ENCODE measurements around the gene AK8.

The AK8 gene

GRCh38 chr9:132846109-132846917 lies 31.8 kb downstream of the AK8 start:
- no peak for DNase-seq (ENCODE audit: low read depth in 1 of 2, low spot score in 1 of 2)
- in situ Hi-C loops (cut with HindIII; ENCODE audit: low pct_unique_long_range_greater_than_20kb, low sequenced_read_pairs) = no loop called here
- TF ChIP-seq JUND (IDR thresholded peaks at IDR 0.05; ENCODE audit: low read depth) = no peak

DNA sequence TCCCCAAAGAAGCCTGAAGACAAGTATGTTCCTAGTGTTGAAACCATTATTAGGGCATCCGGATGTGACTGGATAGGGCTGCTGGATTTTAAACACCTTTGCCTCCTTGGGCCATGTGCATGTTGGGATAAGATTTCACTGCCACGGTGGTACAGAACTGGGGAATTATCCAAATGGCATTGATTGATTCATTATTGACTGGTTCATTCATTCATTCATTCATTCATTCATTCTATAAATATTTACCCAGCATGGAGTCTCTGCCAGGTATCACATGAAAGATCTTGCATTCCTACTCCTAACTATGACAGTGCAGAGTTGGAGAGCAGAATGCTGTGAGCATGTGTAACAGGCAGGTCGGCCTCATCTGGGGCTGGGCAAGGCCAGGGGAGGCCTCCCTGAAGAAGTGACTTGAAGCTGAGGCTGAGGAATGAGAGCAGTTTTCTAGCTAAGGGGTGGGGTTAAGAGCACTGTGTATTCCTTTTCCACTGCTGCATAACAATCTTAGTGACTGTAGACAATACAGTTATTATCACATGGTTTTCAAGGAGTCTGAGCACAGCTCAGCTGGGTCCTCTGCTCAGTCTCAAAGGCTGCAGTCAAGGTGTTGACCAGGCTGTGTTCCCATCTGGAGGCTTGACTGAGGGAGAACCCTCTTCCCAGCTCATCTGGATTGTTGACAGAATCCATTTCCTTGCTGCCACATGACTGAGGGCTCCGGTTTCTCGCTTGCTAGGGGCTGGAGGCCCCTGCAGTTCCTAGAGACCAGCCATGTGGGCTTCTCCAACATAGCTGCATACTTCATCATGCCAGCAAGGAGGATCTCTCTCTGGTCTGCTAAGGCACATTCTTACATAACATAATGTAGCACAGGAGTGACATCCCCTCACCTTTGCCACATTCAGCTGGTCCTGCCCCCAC lies 35.7 kb downstream of the AK8 start:
- in situ Hi-C loops (cut with HindIII; ENCODE audit: low pct_unique_long_range_greater_than_20kb, low sequenced_read_pairs) = no loop called here
- peak; percentile 49 to 57 for DNase-seq (ENCODE audit: low read depth in 1 of 2, low spot score in 1 of 2)
- no peak for TF ChIP-seq JUND (IDR thresholded peaks at IDR 0.05; ENCODE audit: low read depth)

GRCh38 chr9:132840980-132841379 lies 37.1 kb downstream of the AK8 start:
- in situ Hi-C loops (cut with HindIII; ENCODE audit: low pct_unique_long_range_greater_than_20kb, low sequenced_read_pairs) = no loop called here
- DNase-seq (ENCODE audit: low read depth in 1 of 2, low spot score in 1 of 2) = no peak
- TF ChIP-seq JUND (IDR thresholded peaks at IDR 0.05; ENCODE audit: low read depth) = no peak

DNA sequence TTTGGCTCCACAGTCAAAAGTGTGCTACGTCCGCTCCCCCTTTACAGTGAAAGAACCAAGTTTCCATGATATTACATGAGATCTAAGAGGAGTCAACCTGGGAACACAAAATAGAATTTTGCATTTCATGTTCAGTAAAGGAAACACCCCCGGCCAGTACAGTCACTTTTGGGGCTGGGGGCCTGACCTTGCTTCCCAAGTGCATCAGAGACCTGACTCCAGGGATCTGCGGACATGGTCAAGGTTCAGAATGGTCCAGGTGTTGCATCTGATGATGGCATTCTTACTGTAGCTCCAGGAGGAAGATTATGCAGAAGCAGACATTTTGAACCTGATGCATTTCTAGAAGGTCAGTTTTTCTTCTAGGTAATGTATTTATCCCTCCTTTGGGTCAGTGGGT lies 39.8 kb downstream of the AK8 start:
- in situ Hi-C loops (cut with HindIII; ENCODE audit: low pct_unique_long_range_greater_than_20kb, low sequenced_read_pairs) = no loop called here
- no peak for DNase-seq (ENCODE audit: low read depth in 1 of 2, low spot score in 1 of 2)
- no peak for TF ChIP-seq JUND (IDR thresholded peaks at IDR 0.05; ENCODE audit: low read depth)

DNA sequence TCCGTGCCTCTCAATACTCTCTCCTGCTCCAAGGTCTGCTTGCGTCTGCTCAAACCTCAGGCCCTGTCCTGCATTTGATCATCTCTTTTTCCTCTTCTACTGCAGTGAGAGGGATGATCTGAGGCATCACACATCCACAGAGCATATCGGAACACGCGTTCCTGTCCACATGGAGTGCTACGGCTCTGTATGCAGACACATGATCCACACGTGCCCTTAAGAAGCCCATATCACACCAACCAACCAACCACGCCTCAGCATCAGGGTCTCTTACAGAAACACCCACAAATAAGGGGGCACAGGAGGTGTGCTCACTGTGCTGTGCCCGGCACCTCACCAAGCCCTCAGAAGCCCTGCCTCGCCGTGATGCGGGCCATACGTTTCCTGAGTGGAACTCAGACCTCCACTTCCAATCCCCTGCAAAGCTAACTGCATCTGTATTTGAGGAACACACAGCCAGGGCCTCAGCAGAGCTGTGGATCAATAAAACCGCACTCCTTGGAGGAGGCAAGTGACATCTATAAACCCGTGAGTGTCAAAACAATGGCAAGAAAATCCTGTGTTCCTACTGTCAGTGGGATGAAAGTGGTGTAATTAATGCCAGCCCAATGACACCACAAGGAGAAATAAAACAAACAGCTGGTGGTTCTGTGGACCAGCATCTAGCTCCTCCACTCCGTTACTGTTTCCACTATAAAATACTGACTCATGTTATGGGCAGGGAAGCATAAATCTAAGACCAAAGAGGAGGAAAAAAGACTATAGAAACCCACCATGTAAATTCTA lies 40.4 kb downstream of the AK8 start:
- in situ Hi-C loops (cut with HindIII; ENCODE audit: low pct_unique_long_range_greater_than_20kb, low sequenced_read_pairs) = no loop called here
- DNase-seq (ENCODE audit: low read depth in 1 of 2, low spot score in 1 of 2) = no peak
- TF ChIP-seq JUND (IDR thresholded peaks at IDR 0.05; ENCODE audit: low read depth) = no peak

DNA sequence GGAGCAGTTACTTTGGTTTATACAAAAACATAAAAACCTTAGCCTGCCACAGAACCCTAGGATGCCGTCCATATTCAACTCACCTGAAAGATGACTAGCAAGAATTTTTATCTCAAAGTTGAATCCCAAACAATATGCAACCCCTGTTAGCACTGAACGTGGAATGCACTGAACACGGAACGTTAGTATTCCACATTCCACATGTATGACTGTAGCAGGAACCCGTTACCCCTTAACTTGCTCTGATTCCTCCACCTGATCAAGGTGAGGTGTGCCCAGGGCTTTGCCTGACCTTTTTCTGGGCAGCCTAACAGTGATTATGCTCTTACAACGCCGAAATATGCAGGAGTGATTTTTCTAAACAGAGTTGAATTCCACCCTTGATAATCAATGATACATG lies 43.7 kb downstream of the AK8 start:
- in situ Hi-C loops (cut with HindIII; ENCODE audit: low pct_unique_long_range_greater_than_20kb, low sequenced_read_pairs) = no loop called here
- no peak for DNase-seq (ENCODE audit: low read depth in 1 of 2, low spot score in 1 of 2)
- TF ChIP-seq JUND (IDR thresholded peaks at IDR 0.05; ENCODE audit: low read depth) = no peak

GRCh38 chr9:132833550-132834121 lies 44.4 kb downstream of the AK8 start:
- TF ChIP-seq JUND (IDR thresholded peaks at IDR 0.05; ENCODE audit: low read depth) = no peak
- in situ Hi-C loops (cut with HindIII; ENCODE audit: low pct_unique_long_range_greater_than_20kb, low sequenced_read_pairs) = no loop called here
- no peak for DNase-seq (ENCODE audit: low read depth in 1 of 2, low spot score in 1 of 2)

DNA sequence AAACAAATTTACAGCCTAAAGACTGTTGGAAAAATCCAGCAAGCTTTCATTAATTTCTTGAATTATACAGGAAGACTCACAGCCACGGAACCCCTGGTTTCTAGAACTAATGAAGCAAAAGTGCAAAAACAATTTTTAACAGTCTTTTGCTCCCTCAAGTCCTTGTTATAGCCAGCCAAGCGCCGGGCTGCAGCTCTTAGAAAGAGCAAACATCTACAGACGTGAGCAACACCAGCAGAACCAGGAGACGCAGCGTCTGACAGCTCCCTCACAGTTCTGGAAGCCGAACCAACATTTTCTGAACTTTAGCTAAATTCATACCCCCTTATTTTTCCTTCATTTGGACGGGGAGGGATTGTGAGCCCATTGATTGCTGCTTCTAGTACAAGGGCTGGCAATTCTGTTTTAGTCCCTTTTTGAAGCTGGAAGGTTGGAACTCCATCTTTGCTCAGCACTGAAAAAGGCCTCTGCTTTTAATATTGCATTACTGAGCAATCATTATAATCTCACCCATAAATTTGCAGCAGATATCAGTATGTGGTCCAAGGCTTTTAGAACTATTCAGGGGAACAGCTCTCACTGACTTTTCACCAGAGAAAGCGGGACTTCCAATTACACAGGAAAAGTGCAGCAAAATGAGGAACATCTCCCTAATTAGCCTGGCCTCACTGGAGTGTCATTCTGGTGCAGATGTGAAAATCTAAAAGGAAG lies 45.8 kb downstream of the AK8 start:
- DNase-seq (ENCODE audit: low read depth in 1 of 2, low spot score in 1 of 2) = no peak
- in situ Hi-C loops (cut with HindIII; ENCODE audit: low pct_unique_long_range_greater_than_20kb, low sequenced_read_pairs) = no loop called here

DNA sequence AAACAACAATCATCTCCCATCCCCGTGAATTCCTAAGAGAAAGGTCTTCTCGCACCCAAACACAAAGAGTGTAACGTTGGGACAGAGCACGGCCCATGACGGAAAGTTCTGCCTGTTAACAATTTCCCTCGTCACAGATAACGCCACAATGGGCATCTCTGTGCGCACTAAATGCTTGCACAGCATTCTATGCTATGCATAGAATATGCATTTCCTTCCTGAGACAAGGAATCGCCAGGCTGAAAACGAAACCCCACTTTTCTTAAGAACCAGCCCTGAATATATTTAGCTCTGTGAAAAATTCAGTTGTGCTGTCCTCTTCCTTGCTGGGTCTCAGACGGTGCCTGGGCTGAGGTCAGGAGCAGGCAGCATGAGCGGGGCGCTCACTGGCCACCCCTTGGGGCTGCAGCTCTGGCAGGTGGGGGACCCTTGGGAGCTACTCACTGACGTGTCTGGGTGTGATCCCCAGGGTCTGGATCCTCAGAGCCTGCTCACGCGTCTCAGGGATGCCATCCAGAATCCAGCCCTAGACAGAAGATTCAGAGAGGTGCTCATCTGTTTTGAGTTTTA lies 49.8 kb downstream of the AK8 start:
- in situ Hi-C loops (cut with HindIII; ENCODE audit: low pct_unique_long_range_greater_than_20kb, low sequenced_read_pairs) = no loop called here
- TF ChIP-seq JUND (IDR thresholded peaks at IDR 0.05; ENCODE audit: low read depth) = no peak
- no peak for DNase-seq (ENCODE audit: low read depth in 1 of 2, low spot score in 1 of 2)

More for the DNA sequence above, 45.8 kb downstream of the AK8 start:
- no peak for TF ChIP-seq JUND (IDR thresholded peaks at IDR 0.05; ENCODE audit: low read depth)

DNA sequence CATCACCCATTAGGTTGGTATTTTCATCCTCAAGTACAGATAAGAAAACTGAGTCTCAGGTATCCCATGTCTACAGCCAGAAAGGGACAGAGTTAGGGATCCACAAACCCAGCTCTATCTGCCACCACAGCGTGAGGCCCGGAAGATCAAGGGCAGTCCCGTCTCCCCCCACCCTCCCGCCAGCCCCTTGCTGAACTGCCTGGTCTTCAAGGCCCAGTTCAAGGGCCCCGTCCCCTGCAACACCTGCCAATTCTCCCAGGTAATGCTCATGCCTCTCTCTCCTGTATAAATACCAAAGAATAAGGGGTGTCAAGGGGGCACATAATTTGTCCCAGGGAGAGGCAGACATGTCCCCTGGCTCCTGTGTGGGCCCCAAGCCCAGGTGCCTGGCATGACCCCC lies 50.7 kb downstream of the AK8 start:
- DNase-seq (ENCODE audit: low read depth in 1 of 2, low spot score in 1 of 2) = no peak
- in situ Hi-C loops (cut with HindIII; ENCODE audit: low pct_unique_long_range_greater_than_20kb, low sequenced_read_pairs) = no loop called here
- no peak for TF ChIP-seq JUND (IDR thresholded peaks at IDR 0.05; ENCODE audit: low read depth)

DNA sequence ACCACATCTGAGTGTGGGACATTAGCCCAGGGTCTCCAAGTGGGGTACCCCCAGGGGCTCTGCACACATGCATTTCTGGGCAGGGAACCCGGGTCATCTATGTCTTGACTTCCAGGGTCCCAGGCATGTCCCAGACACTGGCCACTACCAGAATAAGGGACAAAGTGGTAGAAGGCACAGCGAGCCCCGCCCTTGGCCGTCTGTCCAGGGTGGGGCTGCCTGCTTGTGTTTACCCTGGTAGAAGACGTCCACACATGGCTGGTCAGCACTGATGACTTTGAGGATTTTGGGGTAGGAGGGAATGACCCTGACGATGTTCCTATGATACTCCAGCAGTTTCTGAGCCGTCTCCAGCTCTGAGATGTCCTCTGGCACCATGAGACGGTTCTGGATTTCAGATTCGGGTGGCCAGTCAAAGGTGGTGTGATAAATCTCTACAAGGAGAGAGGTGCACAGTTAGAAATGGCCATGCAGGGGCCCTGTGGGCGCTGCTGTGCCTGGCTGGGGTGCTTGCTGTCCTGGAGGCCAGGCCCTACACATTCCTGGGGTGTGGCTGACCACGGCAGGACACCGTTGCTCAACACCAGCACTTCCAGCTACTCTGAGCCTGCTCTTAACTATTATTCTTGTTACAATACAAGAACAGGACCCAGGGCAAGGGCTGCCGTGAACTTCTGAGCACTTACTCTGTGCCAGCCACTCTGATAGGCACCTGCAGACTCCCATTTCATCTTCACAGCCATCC lies 51.3 kb downstream of the AK8 start:
- DNase-seq (ENCODE audit: low read depth in 1 of 2, low spot score in 1 of 2) = no peak
- in situ Hi-C loops (cut with HindIII; ENCODE audit: low pct_unique_long_range_greater_than_20kb, low sequenced_read_pairs) = no loop called here
- TF ChIP-seq JUND (IDR thresholded peaks at IDR 0.05; ENCODE audit: low read depth) = no peak
